Erythroblast (primary cell): Measurements from ENCODE around the gene ABCA3.

Experiments
- DNase-seq, 2 experiments: peaks; one replicate each; lab custom pipeline; 2025; lab: John Stamatoyannopoulos, UW
- GATA1 ChIP-seq: IDR thresholded peaks from 2 replicates; pipeline ENCODE4 v1.6.1; 2011; ENCODE audit warnings: low read depth, mild to moderate bottlenecking, control low read depth, low read length, moderate library complexity
- POLR2A ChIP-seq: IDR thresholded peaks from 2 replicates; pipeline ENCODE4 v1.6.1; 2011; ENCODE audit warnings: mild to moderate bottlenecking, low read length

ABCA3 gene

DNA sequence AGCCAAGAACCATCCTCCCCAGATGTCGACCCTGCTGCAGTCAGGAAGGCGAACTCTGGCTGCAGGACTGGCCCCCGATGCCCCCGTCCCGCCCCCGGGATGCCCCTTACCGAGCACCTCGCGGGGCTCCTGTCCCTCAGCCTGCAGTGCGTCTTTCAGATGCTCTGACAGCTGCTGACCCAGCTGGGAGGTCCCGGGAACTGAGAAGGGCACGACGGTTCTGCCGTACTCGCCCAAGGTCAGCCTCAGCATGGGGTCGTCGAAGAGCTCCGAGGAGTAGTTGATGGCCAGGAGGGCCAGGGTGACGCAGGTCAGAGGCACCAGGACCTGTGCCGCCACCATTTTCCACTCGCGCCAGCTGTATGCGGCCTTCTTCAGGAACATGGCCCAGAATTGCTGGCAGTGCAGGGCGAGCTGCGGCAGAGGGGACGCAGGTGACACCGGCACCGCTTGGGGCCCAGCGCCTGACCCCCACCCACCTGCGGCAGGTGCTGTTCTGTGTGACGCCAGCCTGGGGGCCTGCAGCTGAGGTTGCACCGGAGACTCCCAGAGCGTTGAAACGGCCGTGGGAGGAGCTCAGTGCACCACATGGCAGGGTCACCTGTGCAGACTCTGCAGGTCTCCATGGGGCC lies 52.5 kb downstream of the ABCA3 start:
- no peak for DNase-seq
- TF ChIP-seq POLR2A (no peak), GATA1 (no peak)

DNA sequence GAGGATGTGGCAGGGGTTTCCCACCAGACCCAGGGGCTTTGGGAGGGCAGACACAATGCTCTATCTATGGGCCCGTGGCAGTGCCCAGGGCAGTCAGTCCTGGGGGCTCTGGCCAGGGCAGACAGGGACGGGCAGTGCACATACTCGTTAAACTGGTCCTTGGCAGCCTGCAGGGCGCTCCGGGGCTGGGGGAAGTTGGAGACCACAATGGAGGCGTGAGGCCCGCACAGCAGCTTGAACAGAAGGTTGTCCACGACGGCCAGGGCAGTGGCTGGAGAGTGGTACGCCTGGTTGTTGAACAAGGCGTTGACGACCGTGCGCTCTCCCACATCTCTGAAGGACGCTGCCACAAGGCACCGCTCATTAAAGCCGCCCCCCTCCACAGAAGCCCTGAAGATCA lies 54.0 kb downstream of the ABCA3 start:
- DNase-seq: no peak
- TF ChIP-seq GATA1 (no peak), POLR2A (no peak)

DNA sequence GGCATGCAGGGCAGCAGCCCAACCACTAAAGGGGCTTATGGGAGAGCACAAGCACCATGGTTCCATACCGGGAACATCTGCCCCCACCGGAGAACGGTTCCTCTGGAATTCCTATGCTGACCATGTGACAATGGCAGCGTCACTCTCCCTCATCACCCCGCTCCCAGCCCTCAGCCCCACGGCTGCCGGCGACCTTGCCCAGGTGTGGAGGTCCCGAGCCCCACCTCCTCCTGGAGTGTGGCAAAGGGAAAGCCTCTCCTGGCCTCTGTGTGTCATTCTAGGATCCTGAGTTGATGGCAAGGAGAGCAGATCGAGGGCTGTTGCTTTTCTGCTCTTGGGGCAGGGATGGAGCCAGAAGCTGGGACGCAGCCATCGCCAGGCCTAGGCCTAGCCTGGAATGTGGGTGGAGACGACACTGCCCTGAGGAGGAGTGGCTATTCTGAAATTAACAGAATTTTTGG lies 54.8 kb downstream of the ABCA3 start:
- no peak for DNase-seq
- TF ChIP-seq GATA1 (no peak), POLR2A (no peak)

DNA sequence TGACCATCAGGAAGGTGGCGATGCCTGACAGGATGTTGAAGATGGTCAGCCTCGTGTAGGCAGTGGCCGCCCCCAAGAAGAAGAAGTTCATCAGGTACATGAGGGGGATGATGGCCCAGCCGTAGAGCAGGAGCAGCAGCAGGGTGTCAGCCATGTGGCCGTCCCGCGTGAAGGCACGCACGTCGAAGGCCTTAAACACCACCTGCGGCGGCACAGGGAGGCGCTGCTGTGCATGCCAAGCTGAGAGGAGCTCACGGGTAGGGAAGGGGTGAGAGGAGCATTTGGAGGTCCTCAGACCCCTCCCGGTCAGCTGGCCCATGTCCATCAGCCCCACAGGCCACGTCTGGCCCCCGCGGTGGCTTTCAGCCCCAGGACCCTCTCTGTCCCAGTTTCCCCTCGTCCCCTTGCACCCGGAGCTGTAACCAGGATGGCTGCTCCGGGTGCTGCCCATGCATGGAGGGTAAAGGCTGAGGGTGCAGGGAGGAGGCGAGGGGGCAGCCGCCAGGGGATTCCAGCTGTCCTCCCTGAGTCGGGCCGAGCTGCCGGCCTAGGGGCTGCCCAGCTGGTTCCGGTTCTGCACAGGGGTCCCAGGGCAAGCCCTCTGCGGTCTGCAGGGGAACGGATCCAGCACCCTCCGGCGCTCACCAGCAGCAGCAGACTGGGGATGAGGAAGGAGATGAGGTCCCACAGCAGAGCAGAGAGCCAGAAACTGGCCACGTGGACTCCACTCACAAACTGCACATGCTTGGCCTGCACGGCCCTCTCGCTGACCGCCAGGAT lies 55.5 kb downstream of the ABCA3 start:
- TF ChIP-seq POLR2A (no peak), GATA1 (no peak)
- DNase-seq: no peak

DNA sequence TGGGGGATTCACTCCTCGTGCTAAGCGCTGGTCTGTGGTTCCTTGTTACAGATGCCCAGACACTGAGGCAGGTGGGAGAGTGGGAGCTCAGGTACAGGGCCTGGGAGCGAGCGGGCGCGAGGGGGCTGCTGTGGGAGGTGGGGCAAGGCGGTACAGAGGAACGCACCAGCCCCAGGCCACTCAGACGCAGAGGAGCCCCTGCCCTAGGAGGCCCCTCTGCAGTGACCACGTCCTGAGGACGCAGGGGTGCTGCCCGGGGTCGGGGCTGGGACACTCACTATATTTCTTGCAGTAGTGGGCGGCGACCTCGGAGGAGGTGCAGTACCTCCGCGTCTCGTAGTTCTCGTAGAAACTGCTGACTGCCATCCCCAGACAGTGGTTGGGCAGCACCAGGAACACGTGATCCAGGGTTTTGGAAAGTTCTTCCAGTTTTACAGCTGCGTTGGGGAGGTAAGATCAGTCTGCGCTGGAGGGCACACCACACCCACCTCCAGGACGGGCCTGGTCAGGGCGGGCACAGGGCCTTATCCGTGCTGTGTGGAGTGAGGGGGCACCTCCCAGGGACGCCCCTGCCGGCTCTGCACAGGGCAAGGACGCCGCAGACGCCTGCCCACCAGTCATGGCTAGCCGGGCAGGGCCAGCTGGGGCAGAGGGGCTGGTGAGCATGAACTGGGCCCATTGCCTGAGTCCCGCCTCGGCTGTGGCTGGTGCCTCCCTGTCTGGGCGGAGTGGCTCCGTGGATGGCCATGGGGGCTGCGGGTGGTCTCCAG lies 56.3 kb downstream of the ABCA3 start:
- DNase-seq: no peak
- TF ChIP-seq GATA1 (no peak), POLR2A (no peak)

DNA sequence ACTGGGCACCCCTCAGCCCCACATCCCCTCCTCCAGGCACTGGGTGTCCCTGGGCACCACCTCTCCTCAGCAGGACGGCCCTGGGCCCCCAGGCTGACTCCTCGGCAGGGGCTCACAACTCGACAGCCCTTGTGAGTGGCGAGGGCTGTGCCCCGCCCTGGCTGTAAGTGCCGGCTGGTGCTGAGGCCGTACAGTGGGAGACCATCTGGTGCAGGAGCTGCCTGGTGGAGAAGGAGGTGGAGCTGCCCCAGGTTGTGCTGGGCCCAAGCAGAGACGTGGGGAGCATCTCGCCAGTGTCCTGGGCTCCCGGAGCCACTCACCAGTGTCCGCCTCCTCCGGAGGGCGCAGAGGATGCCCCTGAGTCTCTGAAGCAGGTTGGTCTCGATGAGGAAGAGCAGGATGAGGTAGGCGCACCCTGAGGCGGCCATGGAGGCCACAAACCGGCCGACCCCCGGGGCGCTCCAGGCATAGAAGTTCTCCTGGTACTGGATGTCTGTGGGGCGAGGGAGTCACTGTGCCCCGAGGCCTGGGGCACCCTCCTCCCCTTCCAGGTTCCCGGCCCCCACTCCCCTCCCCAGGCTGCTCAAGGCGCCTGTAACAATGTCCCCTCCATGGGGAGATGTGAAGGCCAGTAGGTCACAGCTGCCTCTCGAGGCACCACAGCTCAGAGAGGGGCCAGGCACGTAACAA lies 57.5 kb downstream of the ABCA3 start:
- TF ChIP-seq POLR2A (no peak), GATA1 (no peak)
- no peak for DNase-seq

DNA sequence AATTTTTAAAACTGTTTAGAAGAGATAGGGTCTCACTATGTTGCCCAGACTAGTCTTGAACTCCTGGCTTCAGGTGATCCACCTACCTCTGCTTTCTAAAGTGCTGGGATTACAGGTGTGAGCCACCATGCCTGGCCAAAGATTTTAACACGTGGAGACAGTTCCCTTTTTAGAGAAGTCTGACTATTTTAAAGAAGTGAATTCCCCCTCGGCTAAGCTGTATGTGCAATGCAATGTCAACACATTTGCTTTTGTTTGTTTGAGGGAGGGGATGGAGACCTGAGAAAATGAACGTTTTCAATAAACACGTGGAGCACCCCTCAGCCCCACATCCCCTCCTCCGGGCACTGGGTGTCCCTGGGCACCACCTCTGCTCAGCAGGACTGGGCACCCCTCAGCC lies 58.3 kb downstream of the ABCA3 start:
- no peak for TF ChIP-seq GATA1
- TF ChIP-seq POLR2A: no peak
- DNase-seq: no peak

DNA sequence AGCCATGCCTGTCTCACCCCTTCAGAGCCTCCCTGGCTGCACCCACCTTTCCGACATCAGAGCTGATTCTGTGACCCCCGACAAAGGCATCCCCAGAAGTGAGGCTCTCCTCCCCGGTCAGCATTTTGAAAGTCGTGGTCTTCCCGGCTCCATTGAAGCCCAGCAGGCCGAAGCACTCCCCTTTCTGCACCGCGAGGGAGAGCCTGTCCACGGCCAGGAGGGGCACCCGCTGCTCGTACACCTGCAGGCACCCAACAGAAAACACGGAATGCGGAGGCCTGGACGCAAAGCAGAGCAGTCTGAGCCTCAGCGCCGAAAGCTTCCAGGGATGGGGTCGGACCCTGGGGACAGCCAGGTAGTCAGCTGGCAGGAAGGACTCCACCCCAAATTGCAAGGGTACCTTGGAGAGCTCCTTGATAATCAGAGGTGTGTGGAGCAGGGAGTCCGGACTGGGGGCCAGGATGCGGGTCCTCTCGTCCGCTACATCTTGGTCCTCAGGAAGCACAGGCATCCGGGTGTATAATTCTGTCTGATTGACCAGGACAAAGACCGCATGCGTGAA lies 59.5 kb downstream of the ABCA3 start:
- no peak for TF ChIP-seq GATA1
- TF ChIP-seq POLR2A: no peak
- no peak for DNase-seq

DNA sequence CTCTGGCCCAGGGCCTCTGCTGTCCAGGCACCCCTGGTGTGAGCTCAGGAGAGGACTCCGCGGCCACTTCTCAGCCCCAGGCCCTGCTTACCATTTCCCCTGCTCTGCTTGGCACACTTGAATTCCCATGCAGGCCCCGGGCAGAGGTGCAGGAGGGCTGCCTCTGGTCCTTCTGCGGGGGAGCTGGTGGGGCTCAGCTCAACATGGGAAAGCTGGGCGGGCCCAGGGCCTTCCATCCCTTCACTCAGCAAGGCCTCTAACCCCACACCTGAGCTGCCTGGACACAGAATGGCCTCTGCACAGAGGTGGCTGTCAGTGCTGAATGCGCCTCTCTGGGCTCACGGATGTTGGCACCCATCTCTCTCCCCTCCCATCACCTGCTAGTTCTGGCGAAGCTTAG lies 60.1 kb downstream of the ABCA3 start:
- DNase-seq: no peak
- TF ChIP-seq GATA1 (no peak), POLR2A (no peak)

DNA sequence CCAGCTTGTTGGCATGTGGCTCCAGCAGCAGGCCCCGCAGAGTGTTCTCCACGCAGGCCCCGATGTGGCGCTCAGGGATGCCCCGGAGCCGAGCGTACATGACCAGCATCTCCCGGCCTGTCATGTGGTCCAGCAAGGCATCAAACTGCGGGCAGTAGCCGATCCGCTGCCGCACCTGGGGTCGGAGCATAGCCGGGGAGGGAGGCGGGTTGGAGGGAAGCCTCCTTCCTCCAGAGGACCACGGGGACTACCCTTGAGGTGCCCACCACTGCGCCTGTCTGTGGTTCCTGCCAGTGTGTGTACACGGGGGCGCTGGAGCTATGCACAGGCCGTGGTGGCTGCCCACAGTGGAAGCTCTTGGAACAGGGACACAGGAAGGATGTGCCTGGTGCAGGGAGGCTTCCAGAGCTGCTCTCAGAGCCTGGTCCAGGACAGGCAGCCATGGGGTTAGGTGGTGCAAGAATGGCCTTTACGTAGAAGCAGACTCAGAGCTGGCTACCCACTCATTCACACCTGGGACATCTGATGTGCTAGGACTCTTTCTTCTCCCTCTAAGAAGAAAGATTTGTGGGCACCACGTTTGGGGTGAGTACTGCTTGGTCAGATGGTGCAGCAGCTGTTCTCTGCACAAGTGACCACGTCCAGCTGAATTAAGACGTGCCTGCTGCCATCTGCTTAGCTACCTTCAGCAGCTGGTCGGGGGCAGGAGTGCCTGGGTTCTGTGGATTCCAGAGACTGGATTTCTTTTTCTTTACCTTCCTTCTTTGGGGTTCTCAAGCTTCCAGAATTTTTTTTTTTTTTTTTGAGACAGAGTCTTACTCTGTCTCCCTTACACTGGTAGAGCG lies 61.4 kb downstream of the ABCA3 start:
- no peak for DNase-seq
- no peak for TF ChIP-seq GATA1
- no peak for TF ChIP-seq POLR2A

DNA sequence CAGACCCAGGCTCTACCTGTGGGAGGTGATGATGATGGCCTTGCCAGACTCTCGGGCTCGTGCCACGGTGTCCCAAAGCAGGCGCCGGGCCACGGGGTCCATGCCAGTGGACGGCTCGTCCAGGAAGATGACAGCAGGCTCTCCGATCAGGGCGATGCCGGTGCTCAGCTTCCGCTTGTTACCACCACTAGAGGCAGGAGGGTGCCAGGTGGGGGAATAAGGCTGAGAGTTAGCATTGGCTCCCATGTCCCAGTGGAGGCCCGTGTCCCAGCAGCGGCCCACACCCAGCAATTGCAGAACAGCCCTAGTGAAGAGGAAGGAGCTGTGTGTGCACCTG lies 62.3 kb downstream of the ABCA3 start:
- TF ChIP-seq GATA1: no peak
- TF ChIP-seq POLR2A: no peak

DNA sequence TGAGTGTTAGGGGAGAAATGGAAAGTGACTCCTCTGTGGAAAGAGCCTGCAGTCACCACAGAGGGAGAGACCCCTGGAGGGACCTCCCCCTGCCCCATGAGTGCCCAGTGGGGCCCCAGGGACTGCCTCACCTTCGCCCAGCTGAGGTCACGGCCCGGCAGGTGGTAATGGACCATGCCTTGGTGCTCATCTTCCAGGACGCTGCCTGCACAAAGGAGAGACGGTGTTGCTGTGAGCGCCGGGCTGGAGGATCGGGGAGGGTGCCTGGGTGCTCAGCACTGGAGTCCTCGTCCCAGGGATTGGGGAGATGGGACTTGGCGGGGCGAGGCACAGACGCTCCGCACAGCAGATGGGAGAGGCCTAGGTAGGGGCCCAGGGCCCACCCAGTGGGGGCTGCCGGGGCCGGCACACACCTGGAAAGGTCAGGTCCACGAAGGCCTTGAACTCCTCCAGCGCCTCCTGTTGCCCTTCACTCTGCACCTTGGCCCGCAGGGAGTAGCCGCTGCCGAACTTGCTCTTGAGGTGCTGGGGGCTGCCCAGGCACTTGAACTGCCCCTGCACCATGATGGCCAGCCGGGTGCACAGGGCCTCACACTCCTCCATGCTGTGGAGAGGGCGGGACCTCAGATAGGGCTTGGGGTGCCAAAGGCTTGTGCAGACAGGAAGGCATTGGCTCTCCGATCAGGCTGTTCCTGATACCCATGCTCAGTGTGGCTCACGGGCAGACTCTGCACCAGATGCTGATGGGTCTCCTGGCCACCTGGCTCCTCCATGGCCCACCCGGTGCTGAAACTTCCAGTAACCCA lies 62.9 kb downstream of the ABCA3 start:
- no peak for DNase-seq
- no peak for TF ChIP-seq GATA1
- TF ChIP-seq POLR2A: no peak

More for the DNA sequence above, 62.3 kb downstream of the ABCA3 start:
- no peak for DNase-seq
